IPS-NIHi7 (cell line): Measurements from ENCODE around the gene ZNF263.
"Not testable (repeated sequence)": the region's sequence is repeated elsewhere in the genome, so short reads cannot be mapped to it uniquely, and the experiment has no call there.

ENCODE experiments used
- DNase-seq: peaks from one replicate; pipeline ENCODE4 v3.0.0; 2012; ENCODE audit warnings: mixed read lengths; ENCODE audit errors: extremely low spot score

ZNF263 gene

GRCh38 chr16:3268294-3268693, 15.0 kb upstream of the ZNF263 start:
- DNase-seq, result no peak

DNA sequence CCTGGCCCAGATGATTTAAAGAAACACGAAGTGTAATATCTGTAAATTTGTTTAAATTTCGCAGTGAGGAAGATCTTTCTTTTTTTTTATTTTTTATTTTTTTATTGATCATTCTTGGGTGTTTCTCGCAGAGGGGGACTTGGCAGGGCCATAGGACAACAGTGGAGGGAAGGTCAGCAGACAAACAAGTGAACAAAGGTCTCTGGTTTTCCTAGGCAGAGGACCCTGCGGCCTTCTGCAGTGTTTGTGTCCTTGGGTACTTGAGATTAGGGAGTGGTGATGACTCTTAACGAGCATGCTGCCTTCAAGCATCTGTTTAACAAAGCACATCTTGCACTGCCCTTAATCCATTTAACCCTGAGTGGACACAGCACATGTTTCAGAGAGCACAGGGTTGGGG, 12.6 kb upstream of the ZNF263 start:
- not testable (repeated sequence) for DNase-seq

GRCh38 chr16:3271281-3271680, 12.0 kb upstream of the ZNF263 start:
- not testable (repeated sequence) for DNase-seq

GRCh38 chr16:3274490-3274889, 8.8 kb upstream of the ZNF263 start:
- DNase-seq, result no peak

- no peak for DNase-seq
Observed at GRCh38 chr16:3274947-3275346, 8.3 kb upstream of the ZNF263 start.

GRCh38 chr16:3276679-3277078, 6.6 kb upstream of the ZNF263 start:
- DNase-seq, result no peak

GRCh38 chr16:3281222-3281820, 2.0 kb upstream of the ZNF263 start:
- DNase-seq, result no peak

DNA sequence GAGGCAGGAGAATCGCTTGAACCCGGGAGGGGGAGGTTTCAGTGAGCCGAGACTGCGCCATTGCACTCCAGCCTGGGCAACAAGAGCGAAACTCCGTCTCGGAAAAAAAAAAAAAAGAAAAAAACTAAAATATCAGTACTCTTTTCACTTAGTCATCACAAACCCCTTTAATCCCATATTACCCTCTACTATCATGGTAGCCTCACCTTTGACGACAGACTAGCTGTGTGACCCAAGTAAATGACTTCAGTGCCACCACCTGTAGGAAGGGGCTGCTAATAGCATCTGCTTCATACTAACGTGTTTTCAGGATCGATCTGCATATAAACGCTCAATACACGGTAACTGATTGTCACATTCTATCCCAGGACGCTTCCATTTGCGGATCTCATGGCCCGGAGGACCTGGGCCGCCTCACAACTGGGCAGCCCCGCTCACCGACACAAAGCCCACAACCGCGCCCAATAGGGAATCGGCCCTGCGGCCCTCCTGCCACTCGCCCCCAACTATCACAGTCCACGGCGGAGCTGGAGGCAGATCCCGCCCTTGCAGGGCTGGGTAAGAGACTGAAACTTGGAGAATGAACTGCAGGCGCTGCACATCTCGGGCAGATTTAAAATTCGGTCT, 1.1 kb upstream of the ZNF263 start:
- DNase-seq, result peak; percentile 80

DNA sequence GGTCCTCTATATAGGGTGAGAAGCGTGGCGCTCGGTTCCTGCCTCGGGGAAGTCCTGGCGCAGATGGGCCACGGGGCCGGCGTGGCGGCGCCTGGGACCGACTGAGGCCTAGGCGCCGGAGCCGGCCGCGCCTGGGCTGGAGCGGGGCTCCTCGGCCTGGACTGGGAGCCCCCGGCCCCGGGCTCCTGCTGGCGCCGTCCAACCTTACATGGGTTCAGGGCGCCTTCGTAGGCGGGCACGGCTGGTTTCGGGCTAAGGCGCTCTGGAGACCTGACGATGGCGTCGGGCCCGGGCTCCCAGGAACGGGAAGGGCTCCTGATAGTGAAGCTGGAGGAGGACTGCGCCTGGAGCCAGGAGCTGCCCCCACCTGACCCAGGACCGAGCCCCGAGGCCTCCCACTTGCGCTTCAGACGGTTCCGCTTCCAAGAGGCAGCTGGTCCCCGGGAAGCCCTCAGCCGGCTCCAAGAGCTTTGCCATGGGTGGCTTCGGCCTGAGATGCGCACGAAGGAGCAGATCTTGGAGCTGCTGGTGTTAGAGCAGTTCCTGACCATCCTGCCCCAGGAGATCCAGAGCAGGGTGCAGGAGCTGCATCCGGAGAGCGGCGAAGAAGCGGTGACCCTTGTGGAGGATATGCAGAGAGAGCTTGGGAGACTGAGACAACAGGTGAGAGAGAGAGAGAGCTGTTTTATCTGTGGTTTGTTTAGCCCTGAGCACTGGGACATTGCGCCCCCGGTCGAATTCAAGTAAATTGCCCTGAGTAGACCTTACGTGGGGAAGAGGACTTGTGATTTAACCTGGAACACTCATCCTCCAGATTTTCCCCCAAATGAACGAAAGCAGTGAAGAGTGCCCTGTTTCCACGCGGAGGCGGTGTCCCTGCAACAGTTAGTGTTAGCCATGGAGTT, 504 bp downstream of the ZNF263 start:
- DNase-seq, result no peak

DNA sequence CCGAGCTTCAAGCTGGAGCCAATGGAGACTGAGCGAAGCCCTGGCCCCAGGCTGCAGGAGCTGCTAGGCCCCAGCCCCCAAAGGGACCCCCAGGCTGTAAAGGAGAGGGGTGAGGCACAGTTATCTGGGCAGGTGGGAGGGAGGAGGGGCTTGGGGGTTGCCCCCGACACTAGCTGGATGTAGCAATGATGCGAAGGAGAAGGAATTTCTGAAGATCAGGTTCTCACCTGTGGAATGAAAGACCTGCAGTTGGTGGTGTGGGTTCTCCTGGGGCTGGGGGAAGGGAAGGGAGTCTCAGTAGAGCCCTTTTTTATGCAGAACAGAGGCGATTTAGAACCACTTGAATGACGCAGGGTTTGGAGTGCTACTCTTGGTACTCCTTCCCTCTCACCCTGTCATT, 1.8 kb downstream of the ZNF263 start:
- DNase-seq, result no peak

DNA sequence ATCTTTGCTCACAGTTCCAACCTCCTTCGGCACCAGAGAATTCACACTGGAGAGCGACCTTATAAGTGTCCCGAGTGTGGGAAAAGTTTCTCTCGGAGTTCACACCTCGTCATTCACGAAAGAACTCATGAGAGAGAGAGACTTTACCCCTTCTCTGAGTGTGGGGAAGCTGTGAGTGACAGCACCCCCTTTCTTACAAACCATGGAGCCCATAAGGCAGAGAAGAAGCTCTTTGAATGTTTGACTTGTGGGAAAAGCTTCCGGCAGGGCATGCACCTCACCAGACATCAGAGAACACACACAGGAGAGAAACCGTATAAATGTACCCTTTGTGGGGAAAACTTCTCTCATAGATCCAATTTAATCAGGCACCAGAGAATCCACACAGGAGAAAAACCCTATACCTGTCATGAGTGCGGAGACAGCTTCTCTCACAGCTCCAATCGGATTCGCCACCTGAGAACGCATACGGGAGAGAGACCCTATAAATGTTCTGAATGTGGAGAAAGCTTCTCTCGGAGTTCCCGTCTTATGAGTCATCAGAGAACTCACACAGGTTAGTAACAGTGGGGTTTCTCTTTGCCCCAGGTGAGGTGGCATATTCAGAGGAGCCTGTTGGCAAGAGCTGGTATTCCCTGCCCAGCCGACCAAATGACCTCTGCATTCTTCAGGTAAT, 6.8 kb downstream of the ZNF263 start:
- DNase-seq, result no peak

- no peak for DNase-seq
Observed at GRCh38 chr16:3292604-3293003, 9.3 kb downstream of the ZNF263 start.

GRCh38 chr16:3295209-3295608, 11.9 kb downstream of the ZNF263 start:
- DNase-seq, result no peak

DNA sequence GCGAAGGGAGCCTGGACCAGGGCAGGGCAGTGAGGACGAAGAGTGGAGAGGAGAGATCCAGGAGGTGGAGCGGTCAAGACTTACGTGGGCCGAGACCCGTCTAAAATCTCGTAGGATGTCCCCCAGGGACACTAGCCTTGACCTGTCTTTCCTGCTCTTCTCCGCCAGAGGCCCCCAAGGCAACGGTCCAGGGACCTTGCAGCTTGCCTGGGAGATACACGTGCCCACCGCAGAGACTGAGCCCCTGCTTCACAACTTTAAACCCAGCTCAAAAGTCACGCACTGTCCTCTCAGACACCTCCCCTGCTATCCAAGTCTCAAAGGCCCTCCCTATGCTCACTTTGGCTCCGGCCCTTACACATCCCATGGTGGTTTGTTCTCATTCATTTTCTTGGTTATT, 12.5 kb downstream of the ZNF263 start:
- DNase-seq, result no peak

GRCh38 chr16:3304370-3304769, 21.1 kb downstream of the ZNF263 start:
- no peak for DNase-seq

DNA sequence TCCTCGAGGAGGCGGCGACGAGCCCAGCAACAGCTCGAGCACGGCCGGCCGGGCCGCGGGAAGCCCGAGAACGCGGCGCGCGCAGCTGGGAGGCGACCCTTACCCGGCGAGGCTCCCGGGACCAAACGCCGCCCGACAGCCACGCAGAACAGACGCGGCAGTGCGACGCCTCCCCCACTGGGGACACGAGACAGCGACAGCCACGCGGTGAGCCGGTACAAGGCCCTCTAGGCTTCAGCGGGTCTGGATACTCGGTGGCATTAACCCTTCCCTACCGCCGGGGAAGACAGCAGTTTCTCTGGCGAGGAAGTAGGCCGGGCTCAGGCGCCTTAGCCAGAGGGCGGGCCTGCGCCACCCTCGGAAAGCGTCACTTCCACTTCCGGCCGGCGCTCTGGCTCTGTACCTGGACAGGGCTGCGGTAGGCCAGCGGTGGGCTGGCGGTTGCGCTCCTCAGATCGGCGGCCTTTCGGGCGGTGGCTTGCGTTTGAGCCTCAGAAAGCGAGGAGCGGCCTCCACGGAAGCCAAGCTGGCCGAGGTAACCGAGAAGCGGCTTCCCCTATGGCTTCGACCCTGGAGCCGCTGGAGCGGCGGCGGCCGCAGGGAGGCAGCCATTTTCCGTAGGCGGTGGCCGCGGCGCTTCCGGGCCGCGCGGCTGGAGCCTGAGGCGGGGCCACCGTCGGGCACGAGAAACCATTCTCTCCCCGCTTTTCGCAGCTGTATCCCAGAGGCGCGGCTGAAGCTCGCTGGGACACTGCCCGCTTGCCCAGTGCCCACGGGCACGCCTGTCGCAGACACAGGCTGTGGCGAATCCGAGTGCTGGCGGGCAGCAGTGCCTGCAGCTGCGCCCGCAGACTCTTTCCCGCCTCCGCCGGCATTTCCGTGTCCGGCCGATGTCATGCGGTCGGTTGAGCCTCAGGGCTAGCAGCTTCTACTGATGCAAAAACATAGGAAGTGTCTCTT, 22.1 kb downstream of the ZNF263 start, which contains the start of the genes TIGD7 and ZNF75A:
TIGD7 (minus strand) TSS at position 322 of the 960 bp plus-strand sequence. CDS start 4,816 bp downstream, outside the sequence.
ZNF75A (plus strand) TSS at position 389 of the 960 bp plus-strand sequence. CDS start 2,932 bp downstream, outside the sequence.
- DNase-seq, result peak; percentile 86

- no peak for DNase-seq
Observed at GRCh38 chr16:3306078-3306477, 22.8 kb downstream of the ZNF263 start.

DNA sequence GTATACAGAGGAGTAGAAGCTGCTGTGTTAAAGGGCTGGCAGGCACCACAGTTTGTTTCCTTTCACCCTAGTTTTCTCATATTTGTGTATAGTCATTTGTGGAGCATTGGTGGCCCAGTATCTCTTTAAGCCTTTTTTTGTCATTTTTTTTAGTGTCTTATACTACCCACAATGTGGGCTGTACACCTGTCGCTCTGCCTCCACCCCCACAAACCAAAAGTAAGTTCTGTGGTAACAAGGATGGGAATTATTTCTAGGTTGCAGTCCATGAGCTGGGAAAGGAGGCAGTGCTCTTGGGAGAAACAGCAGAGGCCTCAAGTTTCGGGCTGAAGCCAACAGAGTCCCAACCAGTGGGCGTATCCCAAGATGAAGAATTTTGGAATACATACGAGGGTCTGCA, 28.2 kb downstream of the ZNF263 start:
- DNase-seq, result no peak

DNA sequence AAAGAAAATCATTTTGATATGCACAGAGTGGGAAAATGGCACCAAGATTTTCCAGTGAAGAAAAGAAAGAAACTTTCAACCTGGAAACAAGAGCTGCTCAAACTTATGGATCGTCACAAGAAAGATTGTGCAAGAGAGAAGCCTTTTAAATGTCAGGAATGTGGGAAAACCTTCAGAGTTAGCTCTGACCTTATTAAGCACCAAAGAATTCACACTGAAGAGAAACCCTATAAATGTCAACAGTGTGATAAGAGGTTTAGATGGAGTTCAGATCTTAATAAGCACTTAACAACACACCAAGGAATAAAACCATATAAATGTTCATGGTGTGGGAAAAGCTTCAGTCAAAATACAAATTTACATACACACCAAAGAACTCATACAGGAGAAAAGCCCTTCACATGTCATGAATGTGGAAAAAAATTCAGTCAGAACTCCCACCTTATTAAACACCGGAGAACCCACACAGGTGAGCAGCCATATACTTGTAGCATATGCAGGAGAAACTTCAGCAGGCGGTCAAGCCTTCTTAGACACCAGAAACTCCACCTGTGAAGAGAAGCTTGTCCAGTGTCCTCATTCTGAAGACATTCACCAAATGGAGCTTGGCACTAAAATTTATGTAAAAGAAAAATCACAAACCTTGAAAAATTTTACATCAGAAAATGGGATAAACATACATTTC, 34.2 kb downstream of the ZNF263 start:
- DNase-seq, result no peak

- DNase-seq, result no peak
Observed at GRCh38 chr16:3321816-3322215, 38.5 kb downstream of the ZNF263 start.
